SKM-1 treated with dmso at 0.1 percent for 144 hours (cell line): ENCODE data around the gene CEP112.
A peak's percentile ranks its signal among the peaks of the same experiment; 100 is the strongest.

ENCODE experiments used
- DNase-seq: peaks from one replicate; lab custom pipeline; 2025; ENCODE audit not compliant: unreplicated experiment; lab: John Stamatoyannopoulos, UW

Gene CEP112

GRCh38 chr17:66191593-66192377 is at the start of gene CEP112:
Gene CEP112, minus strand, starts transcription at chr17:66192133.
- DNase-seq = peak; percentile 77

- DNase-seq = no peak
Observed at GRCh38 chr17:66240630-66241029, 48.7 kb upstream of the CEP112 start.

DNA sequence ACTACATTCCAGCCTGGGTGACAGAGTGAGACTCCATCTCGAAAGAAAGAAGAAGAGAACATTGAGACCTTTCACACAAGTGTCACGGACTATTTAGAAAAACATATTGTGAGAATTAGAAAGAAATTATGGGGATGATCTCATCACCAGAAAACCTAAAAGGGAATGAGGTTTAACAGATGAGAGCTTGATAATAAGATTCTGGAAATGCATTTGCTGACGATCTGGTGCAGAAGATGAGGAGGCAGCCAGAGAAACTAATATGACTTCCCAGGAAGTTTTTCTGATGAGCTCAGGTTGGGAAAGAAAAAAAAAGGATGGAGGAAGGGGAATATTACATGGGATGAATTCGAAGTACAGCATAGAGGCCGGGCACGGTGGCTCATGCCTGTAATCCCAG is 48.1 kb upstream of the CEP112 start:
- DNase-seq = no peak

GRCh38 chr17:66235377-66235994 is 43.6 kb upstream of the CEP112 start:
- no peak for DNase-seq

DNA sequence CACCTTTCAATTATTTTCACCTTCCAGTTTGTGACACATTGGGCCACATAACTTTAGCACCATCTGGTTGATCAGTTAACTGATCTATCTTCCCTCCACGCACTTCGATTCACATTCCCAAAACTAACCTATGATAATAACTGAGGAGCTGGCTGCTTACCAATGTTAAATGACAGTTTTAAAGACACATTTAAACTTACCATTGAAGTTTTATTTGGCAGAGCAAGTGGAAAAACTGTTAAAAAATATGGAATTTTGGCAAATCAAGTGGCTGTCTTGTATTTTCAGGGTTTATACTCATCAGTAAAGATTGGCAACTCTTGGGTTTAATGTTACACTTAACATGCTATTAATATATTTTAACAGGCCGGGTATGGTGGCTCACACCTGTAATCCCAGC is 42.7 kb upstream of the CEP112 start:
- DNase-seq = no peak

- DNase-seq = no peak
Observed at GRCh38 chr17:66233023-66233753, 41.3 kb upstream of the CEP112 start.

DNA sequence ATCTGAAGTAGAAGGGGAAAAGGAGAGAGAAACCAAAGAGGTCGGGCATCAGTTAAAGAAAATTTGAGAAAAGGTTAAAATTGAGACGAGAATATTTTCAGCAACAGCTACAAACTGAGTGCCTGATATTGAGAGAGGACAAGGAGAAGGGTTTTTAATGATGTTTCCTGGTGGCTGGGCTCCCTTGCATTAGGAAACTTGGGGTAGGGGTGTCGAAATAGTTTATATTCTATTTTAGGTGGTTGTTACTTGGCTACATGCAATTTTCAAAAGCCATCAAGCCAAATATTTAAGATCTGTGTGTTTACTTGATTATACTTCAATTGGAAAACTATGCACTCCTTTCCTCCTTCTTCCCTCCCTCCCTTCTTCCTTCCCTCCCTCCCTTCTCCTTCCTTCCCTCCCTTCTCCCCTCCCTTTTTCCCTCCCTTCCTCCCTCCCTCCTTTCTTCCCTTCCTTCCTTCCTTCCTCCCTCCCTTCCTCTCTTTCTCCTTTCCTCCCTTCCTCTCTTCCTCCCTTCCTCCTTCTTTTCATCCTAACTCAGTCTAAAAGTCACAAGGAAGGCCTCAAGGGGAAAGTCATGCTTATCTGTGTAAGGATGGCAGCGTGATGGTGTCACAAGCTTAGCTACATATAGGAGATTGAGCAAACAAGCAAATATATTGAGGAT is 39.1 kb upstream of the CEP112 start:
- peak; percentile 21 for DNase-seq

- no peak for DNase-seq
Observed at GRCh38 chr17:66229783-66230538, 38.0 kb upstream of the CEP112 start.

GRCh38 chr17:66228887-66229782 is 37.2 kb upstream of the CEP112 start, which contains the start of gene APOH:
Gene APOH, minus strand, starts transcription at chr17:66229415. Its CDS starts 36 bp downstream, at chr17:66229379.
- no peak for DNase-seq

DNA sequence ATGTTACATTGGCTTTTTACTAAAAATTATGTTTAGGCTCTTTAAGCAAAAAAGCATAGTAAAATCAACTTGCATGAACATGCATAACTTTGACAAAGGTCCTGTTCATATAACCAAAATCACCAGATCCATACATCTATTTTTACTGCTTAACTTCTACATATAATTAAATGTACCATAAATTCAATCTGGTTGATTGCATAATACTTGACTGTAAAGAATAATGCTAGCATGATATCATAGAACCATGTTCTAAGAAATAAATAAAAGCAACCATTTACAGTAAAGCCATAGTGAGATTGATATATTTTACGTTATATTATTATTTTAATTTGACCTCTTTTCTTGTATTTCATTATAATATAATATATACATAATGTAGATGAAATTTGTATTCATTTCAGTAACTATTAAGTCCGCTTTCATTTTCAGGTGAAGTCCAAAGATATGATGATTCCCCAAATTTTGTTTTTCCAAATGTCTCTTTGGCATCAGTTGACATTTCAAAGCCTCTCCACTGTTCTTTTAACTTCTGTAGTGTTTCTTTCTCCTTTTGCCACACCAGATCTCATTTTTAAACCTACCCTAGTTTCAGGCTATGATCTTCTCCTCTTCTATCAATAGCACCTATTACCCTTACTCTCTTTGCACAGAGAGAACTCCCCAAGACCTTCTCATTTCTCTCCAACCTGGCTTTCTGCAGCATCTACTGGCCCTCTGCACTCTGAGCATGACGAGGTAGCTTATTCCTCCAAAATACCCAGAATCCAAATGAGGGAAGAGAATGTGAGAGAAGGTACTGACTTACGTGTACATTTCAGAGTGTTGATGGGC is 35.5 kb upstream of the CEP112 start:
- no peak for DNase-seq

DNA sequence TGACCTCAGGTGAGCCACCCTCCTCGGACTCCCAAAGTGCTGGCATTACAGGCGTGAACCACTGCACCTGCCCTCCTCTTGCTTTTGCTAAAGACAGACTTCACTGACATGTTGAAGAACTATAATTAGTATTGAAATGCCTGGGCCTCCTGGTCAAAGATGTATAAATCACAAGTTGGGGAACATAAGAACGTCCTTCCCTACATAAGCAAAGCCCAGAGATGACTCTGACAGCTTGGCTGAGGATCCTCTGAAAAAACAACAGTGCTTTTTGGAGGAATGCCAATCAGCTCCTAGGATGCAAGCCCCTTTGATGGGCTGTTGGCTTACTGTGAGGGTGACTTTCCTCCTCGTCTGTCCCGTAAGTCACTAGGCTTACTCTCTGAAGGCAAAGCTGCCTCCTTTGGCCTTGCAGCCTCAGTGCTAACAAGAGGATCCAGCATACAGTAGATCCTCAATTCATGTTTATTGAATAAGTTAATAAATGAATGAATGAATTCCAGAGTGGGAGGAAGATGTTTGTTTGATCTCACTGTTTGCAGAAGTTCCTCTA is 30.9 kb upstream of the CEP112 start:
- no peak for DNase-seq

DNA sequence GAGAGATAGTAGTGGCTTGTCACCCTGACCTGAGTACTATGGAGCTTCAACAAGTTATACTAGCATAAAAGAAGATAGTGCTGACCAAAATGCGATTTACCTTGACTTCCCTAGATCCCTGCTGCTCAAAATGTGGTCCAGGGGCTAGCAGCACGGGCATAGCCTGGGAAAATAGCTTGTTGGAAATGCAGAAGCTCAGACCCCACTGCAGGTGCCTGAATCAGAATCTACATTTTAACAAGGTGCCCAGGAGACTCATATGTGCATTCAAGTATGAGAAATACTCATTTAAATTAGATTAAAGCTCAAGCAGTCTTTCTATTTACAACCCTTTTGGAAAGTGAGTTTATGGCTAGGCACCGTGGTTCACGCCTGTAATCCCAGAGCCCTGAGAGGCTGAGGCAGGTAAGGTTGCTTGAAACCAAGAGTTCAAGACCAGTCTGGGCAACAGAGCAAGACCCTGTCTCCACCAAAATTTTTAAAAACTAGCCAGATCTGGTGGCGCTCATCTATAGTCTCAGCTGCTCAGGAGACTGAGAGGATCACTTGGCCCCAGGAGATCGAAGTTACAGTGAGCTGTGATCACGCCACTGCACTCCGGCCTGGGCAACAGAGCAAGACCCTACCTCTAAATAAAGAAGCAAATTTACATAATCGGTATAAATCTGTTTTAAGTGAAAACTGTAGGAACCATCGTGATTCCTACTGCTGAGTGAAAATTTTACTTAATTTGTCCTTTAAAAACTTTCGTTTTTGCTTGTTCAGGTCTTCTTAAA is 30.0 kb upstream of the CEP112 start:
- no peak for DNase-seq

GRCh38 chr17:66221343-66221742 is 29.4 kb upstream of the CEP112 start:
- no peak for DNase-seq

- no peak for DNase-seq
Observed at GRCh38 chr17:66220079-66220835, 28.3 kb upstream of the CEP112 start.

- no peak for DNase-seq
Observed at GRCh38 chr17:66215529-66215911, 23.6 kb upstream of the CEP112 start.

DNA sequence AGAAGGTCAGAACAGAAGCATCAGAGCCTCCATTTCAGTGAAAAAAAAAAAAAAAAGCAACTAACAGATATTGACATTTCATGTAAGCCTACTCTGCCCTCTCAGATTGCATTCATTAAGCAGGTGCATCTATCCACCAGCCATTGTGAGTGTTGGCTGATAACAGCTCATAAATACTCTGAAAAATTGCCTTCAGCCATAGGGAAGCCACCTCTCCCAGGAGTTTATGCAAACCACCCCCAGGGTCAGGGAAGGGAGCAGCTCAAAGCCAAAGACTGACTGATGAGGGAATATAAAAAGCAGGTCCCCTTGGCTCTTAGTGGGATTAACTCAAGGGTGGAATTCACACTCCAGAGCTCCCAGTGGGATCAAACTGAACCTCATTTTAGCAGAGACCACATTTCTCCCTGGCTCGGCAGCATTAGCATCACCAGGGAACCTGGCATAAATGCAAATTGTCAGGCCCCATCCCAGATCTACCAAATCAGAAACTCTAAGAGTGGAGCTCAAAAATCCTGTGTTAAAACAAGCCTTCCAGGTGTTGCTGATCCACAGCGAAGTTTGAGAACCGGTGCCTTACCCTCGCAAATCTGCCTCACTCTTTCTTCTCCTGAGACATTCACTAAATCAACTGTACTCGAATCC is 23.1 kb upstream of the CEP112 start:
- no peak for DNase-seq
